Fibroblast of lung (primary cell): ENCODE data around the gene NDUFAB1. TPM values are rescaled to one million over a fixed set of nuclear protein-coding genes. Genes with fewer than 3 reads are reported as not detected.
"Not testable (repeated sequence)": the region's sequence is repeated elsewhere in the genome, so short reads cannot be mapped to it uniquely, and the experiment has no call there.

Source experiments
- DNase-seq, 2 donors: peaks; one replicate each; pipeline versions ENCODE4 v3.0.0 to v3.0.0-alpha.2; 2010; ENCODE audit warnings: low read depth in 2 of 2
- H2AFZ ChIP-seq: 2 replicates; pipeline ENCODE4 v1.5.1; 2012; ENCODE audit warnings: low read length, control low read depth, inconsistent platforms
- H3K27ac ChIP-seq: 2 replicates; pipeline ENCODE4 v1.5.1; 2011; ENCODE audit warnings: low read length, control low read depth; ENCODE audit not compliant: insufficient read depth
- H3K27me3 ChIP-seq: 2 replicates; pipeline ENCODE4 v1.5.1; 2011; ENCODE audit warnings: mild to moderate bottlenecking, low read length; ENCODE audit not compliant: control insufficient read depth, insufficient read depth
- H3K36me3 ChIP-seq: 2 replicates; pipeline ENCODE4 v1.5.1; 2011; ENCODE audit warnings: low read length; ENCODE audit not compliant: control insufficient read depth, insufficient read depth
- H3K4me1 ChIP-seq: 2 replicates; pipeline ENCODE4 v1.5.1; 2011; ENCODE audit warnings: low read length; ENCODE audit not compliant: control insufficient read depth, insufficient read depth; ENCODE audit errors: extremely low read depth
- H3K4me2 ChIP-seq: 2 replicates; pipeline ENCODE4 v1.5.1; 2011; ENCODE audit warnings: low read length, control low read depth; ENCODE audit not compliant: insufficient read depth; ENCODE audit errors: extremely low read depth
- H3K4me3 ChIP-seq, 4 experiments: fragments of 200-600 bp in 1 of 4; sonication (generic) in 1 of 4; replicated peaks in 1 of 4; 2 replicates each; pipeline ENCODE4 v1.5.1; 2011 to 2016; ENCODE audit warnings: low read length in 4 of 4, low read depth in 3 of 4, mild to moderate bottlenecking in 3 of 4, control low read depth in 2 of 4, inconsistent platforms in 1 of 4, mixed read lengths in 1 of 4; ENCODE audit not compliant: insufficient read depth in 1 of 4; ENCODE audit errors: control extremely low read depth in 1 of 4
- H3K79me2 ChIP-seq: 2 replicates; pipeline ENCODE4 v1.5.1; 2012; ENCODE audit warnings: mild to moderate bottlenecking, low read length, inconsistent platforms; ENCODE audit not compliant: control insufficient read depth, insufficient read depth
- H3K9ac ChIP-seq: 2 replicates; pipeline ENCODE4 v1.5.1; 2011; ENCODE audit warnings: mild to moderate bottlenecking, low read length, control low read depth; ENCODE audit not compliant: insufficient read depth
- H3K9me3 ChIP-seq: 2 replicates; pipeline ENCODE4 v1.5.1; 2012; ENCODE audit warnings: low read depth, low read length; ENCODE audit not compliant: control insufficient read depth, insufficient read depth
- H4K20me1 ChIP-seq: 2 replicates; pipeline ENCODE4 v1.5.1; 2011; ENCODE audit warnings: low read length; ENCODE audit not compliant: control insufficient read depth, insufficient read depth; ENCODE audit errors: extremely low read depth
- CTCF ChIP-seq, 2 donors: IDR thresholded peaks in 1 of 2; conservative IDR thresholded peaks in 1 of 2; 1 replicate in 1 of 2; 2 replicates in 1 of 2; pipeline ENCODE4 v1.5.1; 2011 to 2012; ENCODE audit warnings: low read length in 2 of 2, control low read depth in 1 of 2, inconsistent platforms in 1 of 2, low read depth in 1 of 2, mild to moderate bottlenecking in 1 of 2
- EZH2 ChIP-seq: IDR thresholded peaks from 2 replicates; pipeline ENCODE4 v1.5.1; 2012; ENCODE audit warnings: low read length, control low read depth, mild to moderate bottlenecking; ENCODE audit errors: missing control alignments
- polyA plus RNA-seq, 2 donors: library from polyadenylated mRNA; depleted of rRNA in 1 of 2; stranded (reverse) in 1 of 2; unstranded in 1 of 2; fragments of >200 nt; gene quantifications; 2 replicates each; pipeline ENCODE4 v1.2.1, GENCODE V29; 2011 to 2012; ENCODE audit warnings: missing spikeins in 1 of 2
- total RNA-seq: library from RNA; depleted of rRNA; stranded (reverse); fragments of >200 nt; gene quantifications from 2 replicates; pipeline ENCODE4 v1.2.1, GENCODE V29; 2014

The NDUFAB1 gene
- total and polyA plus RNA-seq, 2 donors (not counting 1 experiment from before 2014, with no cell fraction given) = 98.4 to 105 TPM

- Histone ChIP-seq H3K36me3 (peaks cover 1% of the 10 kb centered on the region), H3K27me3 (no peaks in the 10 kb centered on the region), H4K20me1 (no peaks in the 10 kb centered on the region), H3K4me1 (no peaks in the 10 kb centered on the region), H3K9ac (no peak overlapping the region), H3K79me2 (no peaks in the 10 kb centered on the region), H3K27ac (no peak overlapping the region), H2AFZ (no peak overlapping the region), H3K4me2 (no peak overlapping the region), H3K4me3 (no peak overlapping the region), H3K9me3 (no peaks in the 10 kb centered on the region)
- no peak for DNase-seq
- TF ChIP-seq CTCF (conservative IDR thresholded peaks at IDR 0.05 in 1 of 2, IDR thresholded peaks at IDR 0.05 in 1 of 2; ENCODE audit: low read depth in 1 of 2, low read length in 2 of 2) (no peak), EZH2 (no peak)
These were observed 15.8 kb upstream of the NDUFAB1 start for GRCh38 chr16:23611936-23612335.

- H3K36me3 ChIP-seq, H3K9ac ChIP-seq, H3K9me3 ChIP-seq, H3K4me3 ChIP-seq, H4K20me1 ChIP-seq, DNase-seq, H3K27ac ChIP-seq, H3K79me2 ChIP-seq, H3K4me2 ChIP-seq, H3K4me1 ChIP-seq, H2AFZ ChIP-seq, H3K27me3 ChIP-seq: not testable (repeated sequence)
These were observed 14.8 kb upstream of the NDUFAB1 start for GRCh38 chr16:23610905-23611304.

- Histone ChIP-seq H4K20me1 (no peaks in the 10 kb centered on the region), H3K4me2 (no peak overlapping the region), H3K9me3 (no peaks in the 10 kb centered on the region), H3K79me2 (no peaks in the 10 kb centered on the region), H3K27ac (no peak overlapping the region), H2AFZ (no peak overlapping the region), H3K4me3 (no peak overlapping the region), H3K4me1 (no peaks in the 10 kb centered on the region), H3K9ac (no peak overlapping the region), H3K36me3 (no peaks in the 10 kb centered on the region), H3K27me3 (no peaks in the 10 kb centered on the region)
- DNase-seq = no peak
- TF ChIP-seq CTCF (conservative IDR thresholded peaks at IDR 0.05 in 1 of 2, IDR thresholded peaks at IDR 0.05 in 1 of 2; ENCODE audit: low read depth in 1 of 2, low read length in 2 of 2) (no peak), EZH2 (no peak)
These were observed 13.8 kb upstream of the NDUFAB1 start for GRCh38 chr16:23609929-23610328.

- DNase-seq = peak; percentile 27 to 66
- no peak overlapping the region for H2AFZ ChIP-seq
These were observed 12.1 kb upstream of the NDUFAB1 start for GRCh38 chr16:23608194-23608593.

More at GRCh38 chr16:23608194-23608593, 12.1 kb upstream of the NDUFAB1 start:
- H3K4me2 ChIP-seq = no peak overlapping the region
- H4K20me1 ChIP-seq = no peaks in the 10 kb centered on the region
- no peaks in the 10 kb centered on the region for H3K9me3 ChIP-seq
- H3K4me1 ChIP-seq = no peaks in the 10 kb centered on the region
- TF ChIP-seq CTCF (conservative IDR thresholded peaks at IDR 0.05 in 1 of 2, IDR thresholded peaks at IDR 0.05 in 1 of 2; ENCODE audit: low read depth in 1 of 2, low read length in 2 of 2) (no peak), EZH2 (no peak)
- no peak overlapping the region for H3K4me3 ChIP-seq
- H3K9ac ChIP-seq = no peak overlapping the region
- peaks cover 2% of the 10 kb centered on the region for H3K36me3 ChIP-seq
- no peaks in the 10 kb centered on the region for H3K79me2 ChIP-seq
- no peak overlapping the region for H3K27ac ChIP-seq
- H3K27me3 ChIP-seq = no peaks in the 10 kb centered on the region
